ENCODE measurements around the gene POLR3B.
"Not testable (repeated sequence)": the region's sequence is repeated elsewhere in the genome, so short reads cannot be mapped to it uniquely, and the experiment has no call there.

Gene POLR3B

GRCh38 chr12:106357549-106358395 lies at the start of gene POLR3B:
POLR3B (plus strand) TSS chr12:106357748; CDS start chr12:106357880, 132 bp downstream.
- TF ChIP-seq, protein P1, sequence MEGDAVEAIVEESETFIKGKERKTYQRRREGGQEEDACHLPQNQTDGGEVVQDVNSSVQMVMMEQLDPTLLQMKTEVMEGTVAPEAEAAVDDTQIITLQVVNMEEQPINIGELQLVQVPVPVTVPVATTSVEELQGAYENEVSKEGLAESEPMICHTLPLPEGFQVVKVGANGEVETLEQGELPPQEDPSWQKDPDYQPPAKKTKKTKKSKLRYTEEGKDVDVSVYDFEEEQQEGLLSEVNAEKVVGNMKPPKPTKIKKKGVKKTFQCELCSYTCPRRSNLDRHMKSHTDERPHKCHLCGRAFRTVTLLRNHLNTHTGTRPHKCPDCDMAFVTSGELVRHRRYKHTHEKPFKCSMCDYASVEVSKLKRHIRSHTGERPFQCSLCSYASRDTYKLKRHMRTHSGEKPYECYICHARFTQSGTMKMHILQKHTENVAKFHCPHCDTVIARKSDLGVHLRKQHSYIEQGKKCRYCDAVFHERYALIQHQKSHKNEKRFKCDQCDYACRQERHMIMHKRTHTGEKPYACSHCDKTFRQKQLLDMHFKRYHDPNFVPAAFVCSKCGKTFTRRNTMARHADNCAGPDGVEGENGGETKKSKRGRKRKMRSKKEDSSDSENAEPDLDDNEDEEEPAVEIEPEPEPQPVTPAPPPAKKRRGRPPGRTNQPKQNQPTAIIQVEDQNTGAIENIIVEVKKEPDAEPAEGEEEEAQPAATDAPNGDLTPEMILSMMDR (IDR thresholded peaks at IDR 0.05; ENCODE audit: low read depth, low read length, missing control alignments): peak; percentile 92
- H3K4me3 ChIP-seq (replicated peaks; ENCODE audit: low read depth, low read length): peak within 1 kb of the TSS; percentile 75
- DNase-seq (ENCODE audit: extremely low read depth, low read depth): peak; percentile 86

GRCh38 chr12:106308121-106308520 lies 49.4 kb upstream of the POLR3B start:
- DNase-seq (ENCODE audit: extremely low read depth, low read depth): no peak
- H3K4me3 ChIP-seq (replicated peaks; ENCODE audit: low read depth, low read length): no peak overlapping the region
- TF ChIP-seq, protein P1 (IDR thresholded peaks at IDR 0.05; ENCODE audit: low read depth, low read length, missing control alignments): no peak

- H3K4me3 ChIP-seq (replicated peaks; ENCODE audit: low read depth, low read length): no peak overlapping the region
- DNase-seq (ENCODE audit: extremely low read depth, low read depth): no peak
These were observed 48.9 kb upstream of the POLR3B start for GRCh38 chr12:106308611-106309010.

GRCh38 chr12:106309671-106310505 lies 47.7 kb upstream of the POLR3B start:
- TF ChIP-seq, protein P1 (IDR thresholded peaks at IDR 0.05; ENCODE audit: low read depth, low read length, missing control alignments): no peak
- no peak for DNase-seq (ENCODE audit: extremely low read depth, low read depth)
- no peak overlapping the region for H3K4me3 ChIP-seq (replicated peaks; ENCODE audit: low read depth, low read length)

More at GRCh38 chr12:106308611-106309010, 48.9 kb upstream of the POLR3B start:
- TF ChIP-seq, protein P1 (IDR thresholded peaks at IDR 0.05; ENCODE audit: low read depth, low read length, missing control alignments): no peak

GRCh38 chr12:106310687-106311086 lies 46.9 kb upstream of the POLR3B start:
- no peak for DNase-seq (ENCODE audit: extremely low read depth, low read depth)
- H3K4me3 ChIP-seq (replicated peaks; ENCODE audit: low read depth, low read length): no peak overlapping the region
- TF ChIP-seq, protein P1 (IDR thresholded peaks at IDR 0.05; ENCODE audit: low read depth, low read length, missing control alignments): no peak

- H3K4me3 ChIP-seq (replicated peaks; ENCODE audit: low read depth, low read length): no peak overlapping the region
These were observed 46.4 kb upstream of the POLR3B start for GRCh38 chr12:106311139-106311538.

GRCh38 chr12:106313413-106313812 lies 44.1 kb upstream of the POLR3B start:
- H3K4me3 ChIP-seq (replicated peaks; ENCODE audit: low read depth, low read length); DNase-seq (ENCODE audit: extremely low read depth, low read depth): not testable (repeated sequence)

More at GRCh38 chr12:106311139-106311538, 46.4 kb upstream of the POLR3B start:
- no peak for DNase-seq (ENCODE audit: extremely low read depth, low read depth)
- TF ChIP-seq, protein P1 (IDR thresholded peaks at IDR 0.05; ENCODE audit: low read depth, low read length, missing control alignments): no peak
